Stimulated activated memory B cell treated with anti-CD40 and anti-IgM and Interleukin-4, amounts not matched to agents 10 μg/mL and 1 μg/mL and 100 μg/mL, for 72 hours (primary cell): ENCODE data around the gene KLF1.
A peak's percentile ranks its signal among the peaks of the same experiment; 100 is the strongest.
"Not testable (repeated sequence)": the region's sequence is repeated elsewhere in the genome, so short reads cannot be mapped to it uniquely, and the experiment has no call there.

Experiments
- ATAC-seq: fragments of 150-1000 bp; cut with Tn5 transposase; 2 replicates; pipeline ENCODE4 v1.10.0; 2021
- H3K27ac Mint-ChIP-seq: one replicate; pipeline ENCODE4 v1.8.0; 2022; ENCODE audit warnings: mild to moderate bottlenecking, mixed read lengths
- H3K27me3 Mint-ChIP-seq: one replicate; pipeline ENCODE4 v1.8.0; 2022; ENCODE audit warnings: mixed read lengths
- H3K36me3 Mint-ChIP-seq: one replicate; pipeline ENCODE4 v1.8.0; 2022; ENCODE audit warnings: mixed read lengths
- H3K4me1 Mint-ChIP-seq: one replicate; pipeline ENCODE4 v1.8.0; 2022; ENCODE audit warnings: mixed read lengths
- H3K4me3 Mint-ChIP-seq: one replicate; pipeline ENCODE4 v1.8.0; 2022; ENCODE audit warnings: mild to moderate bottlenecking, moderate library complexity, mixed read lengths
- H3K9me3 Mint-ChIP-seq: one replicate; pipeline ENCODE4 v1.8.0; 2022; ENCODE audit warnings: mixed read lengths

KLF1 gene

DNA sequence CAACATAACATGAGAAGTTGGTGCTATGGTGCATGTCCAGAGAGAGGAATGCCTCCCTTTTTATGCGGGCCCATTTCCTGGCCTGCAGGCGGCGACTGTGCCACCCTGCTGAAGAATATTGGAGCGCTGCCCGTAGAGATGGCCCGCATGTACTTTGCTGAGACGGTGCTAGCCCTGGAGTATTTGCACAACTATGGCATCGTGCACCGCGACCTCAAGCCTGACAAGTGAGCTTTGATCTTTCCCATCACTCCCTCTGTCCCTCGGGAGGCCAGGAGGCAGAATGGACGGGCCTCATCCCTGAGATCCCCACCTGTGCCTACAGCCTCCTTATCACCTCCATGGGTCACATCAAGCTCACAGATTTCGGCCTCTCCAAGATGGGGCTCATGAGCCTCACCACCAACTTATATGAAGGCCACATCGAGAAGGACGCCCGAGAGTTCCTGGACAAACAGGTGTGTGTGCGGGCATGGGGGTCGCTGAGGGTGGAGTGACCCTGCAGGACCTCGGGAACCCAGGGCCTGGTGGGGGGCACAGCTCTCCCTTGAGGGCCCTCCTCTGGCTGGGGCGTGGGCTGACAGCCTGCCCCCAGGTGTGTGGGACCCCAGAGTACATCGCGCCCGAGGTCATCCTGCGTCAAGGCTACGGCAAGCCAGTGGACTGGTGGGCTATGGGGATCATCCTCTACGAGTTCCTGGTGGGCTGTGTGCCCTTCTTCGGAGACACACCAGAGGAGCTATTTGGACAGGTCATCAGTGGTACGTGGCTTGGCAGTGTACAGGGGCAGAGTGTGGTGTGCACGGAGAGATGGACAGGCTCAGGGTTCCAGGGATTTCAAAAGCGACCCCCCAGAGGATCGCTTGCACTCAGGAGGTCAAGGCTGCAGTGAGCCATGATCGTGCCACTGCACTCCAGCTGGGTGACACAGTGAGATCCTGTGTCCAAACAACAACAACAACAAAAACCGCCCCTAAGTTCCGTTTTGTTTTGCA, 22.0 kb downstream of the KLF1 start:
- Mint-ChIP-seq H3K4me1 (peaks cover 12% of the 10 kb centered on the region), H3K36me3 (no peaks in the 10 kb centered on the region), H3K4me3 (no peak overlapping the region), H3K27me3 (peaks cover 33% of the 10 kb centered on the region), H3K27ac (no peak overlapping the region), H3K9me3 (no peaks in the 10 kb centered on the region)
- no peak for ATAC-seq

DNA sequence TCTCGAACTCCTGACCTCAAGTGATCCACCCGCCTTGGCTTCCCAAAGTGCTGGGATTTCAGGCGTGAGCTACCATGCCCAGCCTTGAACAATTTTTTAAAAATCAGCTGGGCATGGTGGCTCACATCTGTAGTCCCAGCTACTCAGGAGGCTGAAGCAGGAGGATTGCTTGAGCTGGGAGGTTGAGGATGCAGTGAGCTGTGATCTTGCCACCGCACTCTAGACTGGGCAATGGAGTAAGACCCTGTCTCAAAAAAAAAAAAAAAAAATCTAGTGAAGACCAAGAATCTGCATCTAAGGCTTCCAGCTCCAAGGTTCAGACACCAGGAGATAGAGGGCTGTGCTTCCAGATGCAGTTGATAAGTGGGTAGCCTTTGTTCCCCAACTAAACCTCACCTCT, 22.9 kb downstream of the KLF1 start:
- no peak overlapping the region for H3K27ac Mint-ChIP-seq
- no peak for ATAC-seq
- H3K9me3 Mint-ChIP-seq, result no peaks in the 10 kb centered on the region
- H3K4me1 Mint-ChIP-seq, result peaks cover 12% of the 10 kb centered on the region
- peaks cover 33% of the 10 kb centered on the region for H3K27me3 Mint-ChIP-seq
- no peaks in the 10 kb centered on the region for H3K36me3 Mint-ChIP-seq
- no peak overlapping the region for H3K4me3 Mint-ChIP-seq

DNA sequence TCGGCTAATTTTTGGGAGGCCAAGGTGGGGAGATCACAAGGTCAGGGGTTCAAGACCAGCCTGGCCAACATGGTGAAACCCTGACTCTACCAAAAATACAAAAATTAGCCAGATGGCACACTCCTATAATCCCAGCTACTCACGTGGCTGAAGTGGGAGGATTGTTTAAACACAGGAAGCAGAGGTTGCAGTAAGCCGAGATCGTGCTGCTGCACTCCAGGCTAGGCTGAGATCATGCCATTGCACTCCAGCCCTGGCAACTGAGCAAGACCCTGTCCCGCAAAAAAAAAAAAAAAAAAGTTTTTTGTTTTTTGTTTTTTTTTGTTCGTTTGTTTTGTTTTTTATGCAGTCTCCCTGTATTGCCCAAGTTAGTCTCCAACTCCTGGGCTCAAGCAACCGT, 27.5 kb downstream of the KLF1 start:
- Mint-ChIP-seq H3K4me3 (no peak overlapping the region), H3K9me3 (no peaks in the 10 kb centered on the region), H3K36me3 (no peaks in the 10 kb centered on the region), H3K4me1 (no peaks in the 10 kb centered on the region), H3K27ac (no peak overlapping the region), H3K27me3 (peaks cover 11% of the 10 kb centered on the region)
- ATAC-seq, result no peak

DNA sequence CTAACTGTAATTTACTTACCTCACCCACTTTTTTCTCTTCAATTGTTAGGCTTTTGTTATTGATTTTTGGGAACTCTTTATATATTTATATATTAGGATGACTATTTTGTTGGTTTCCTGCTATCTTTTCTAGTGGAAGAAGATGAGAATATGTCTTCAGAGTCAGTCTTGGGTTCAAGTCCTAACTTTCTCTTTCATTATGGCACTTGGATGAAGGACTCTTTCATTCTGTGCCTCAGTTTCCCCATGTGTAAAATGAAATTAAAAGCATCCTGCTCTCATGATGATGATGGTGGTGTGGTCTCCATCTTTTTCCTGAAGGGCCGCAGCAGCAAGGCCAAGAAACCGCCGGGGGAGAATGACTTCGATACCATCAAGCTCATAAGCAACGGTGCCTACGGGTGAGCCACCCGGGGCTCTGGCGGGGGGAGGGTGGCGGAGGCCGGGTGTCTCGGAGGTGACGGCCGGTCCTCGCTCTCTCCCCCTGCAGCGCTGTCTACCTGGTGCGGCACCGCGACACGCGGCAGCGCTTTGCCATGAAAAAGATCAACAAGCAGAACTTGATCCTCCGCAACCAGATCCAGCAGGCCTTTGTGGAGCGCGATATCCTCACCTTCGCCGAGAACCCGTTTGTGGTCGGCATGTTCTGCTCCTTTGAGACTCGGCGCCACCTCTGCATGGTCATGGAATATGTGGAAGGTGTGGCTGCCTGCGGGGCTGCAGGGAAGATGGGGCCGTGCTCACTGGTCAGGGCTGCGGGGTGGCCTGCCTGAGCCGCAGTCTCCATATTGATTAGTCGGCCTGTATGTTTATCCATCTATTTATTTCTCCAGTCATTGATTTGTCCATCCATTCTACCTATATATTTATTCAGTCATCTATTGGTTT, 28.7 kb downstream of the KLF1 start:
- no peak overlapping the region for H3K27ac Mint-ChIP-seq
- H3K36me3 Mint-ChIP-seq, result no peaks in the 10 kb centered on the region
- no peak overlapping the region for H3K4me3 Mint-ChIP-seq
- H3K27me3 Mint-ChIP-seq, result peaks cover 11% of the 10 kb centered on the region
- ATAC-seq, result no peak
- H3K4me1 Mint-ChIP-seq, result no peaks in the 10 kb centered on the region
- no peaks in the 10 kb centered on the region for H3K9me3 Mint-ChIP-seq

DNA sequence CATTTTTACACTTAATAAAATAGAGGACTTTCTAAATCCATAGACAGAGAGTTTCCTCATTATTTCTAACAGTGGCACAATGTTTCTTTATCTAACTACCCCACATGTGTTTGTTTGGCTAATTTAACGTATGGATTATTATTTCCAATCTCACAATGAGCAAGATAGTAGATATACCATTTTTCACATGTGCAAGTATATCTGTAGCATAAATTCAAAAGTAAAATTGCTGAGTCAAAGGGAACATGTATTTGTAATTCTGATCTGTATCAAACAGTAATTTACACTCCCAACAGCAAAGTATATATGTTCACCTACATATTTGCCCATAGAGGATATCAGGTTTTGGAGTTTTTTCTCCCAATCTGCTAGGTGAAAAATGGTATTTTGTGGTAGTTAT, 30.3 kb downstream of the KLF1 start:
- Mint-ChIP-seq H3K9me3 (no peaks in the 10 kb centered on the region), H3K27me3 (peaks cover 9% of the 10 kb centered on the region), H3K36me3 (no peaks in the 10 kb centered on the region), H3K27ac (no peak overlapping the region), H3K4me1 (no peaks in the 10 kb centered on the region), H3K4me3 (no peak overlapping the region)
- ATAC-seq, result no peak

DNA sequence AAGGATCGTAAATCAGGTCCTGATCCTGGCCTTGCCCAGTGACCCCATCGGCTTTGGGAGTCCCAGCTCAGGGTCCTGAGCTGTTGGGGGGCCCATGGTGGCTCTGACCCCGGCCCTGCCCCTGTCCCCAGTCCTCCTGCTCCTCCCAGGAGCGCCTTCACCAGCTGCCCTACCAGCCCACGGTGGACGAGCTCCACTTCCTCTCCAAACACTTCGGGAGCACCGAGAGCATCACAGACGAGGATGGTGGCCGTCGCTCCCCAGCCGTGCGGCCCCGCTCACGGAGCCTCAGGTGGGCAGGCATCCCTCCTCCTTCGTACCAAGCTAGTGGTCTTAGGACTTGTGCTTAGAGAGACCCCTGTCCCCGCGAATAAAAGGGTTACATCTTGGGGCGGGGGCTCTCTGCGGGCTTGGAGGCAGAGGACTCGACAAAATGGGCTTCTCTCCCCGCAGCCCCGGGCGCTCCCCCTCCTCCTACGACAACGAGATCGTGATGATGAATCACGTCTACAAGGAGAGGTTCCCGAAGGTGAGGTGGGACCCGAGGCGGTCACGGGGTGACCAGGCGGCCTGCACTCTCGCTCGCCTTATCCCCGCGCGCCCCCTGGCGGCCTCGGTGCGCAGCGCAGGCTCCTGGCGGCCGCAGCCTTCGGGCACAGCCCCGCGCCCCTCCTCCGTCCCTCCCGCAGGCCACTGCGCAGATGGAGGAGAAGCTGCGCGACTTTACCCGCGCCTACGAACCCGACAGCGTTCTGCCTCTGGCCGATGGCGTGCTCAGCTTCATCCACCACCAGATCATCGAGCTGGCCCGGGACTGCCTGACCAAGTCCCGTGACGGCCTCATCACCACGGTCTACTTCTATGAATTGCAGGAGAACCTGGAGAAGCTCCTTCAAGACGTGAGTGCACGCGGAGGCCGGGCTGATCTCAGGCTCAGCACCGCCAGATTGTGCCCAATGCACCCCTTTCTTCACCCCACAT, 39.6 kb downstream of the KLF1 start:
- Mint-ChIP-seq H3K27ac (no peak overlapping the region), H3K27me3 (peaks cover 45% of the 10 kb centered on the region), H3K36me3 (no peaks in the 10 kb centered on the region), H3K4me1 (peaks cover 9% of the 10 kb centered on the region), H3K4me3 (peak overlapping the region; percentile 60), H3K9me3 (no peaks in the 10 kb centered on the region)
- ATAC-seq, result peak; percentile 95

DNA sequence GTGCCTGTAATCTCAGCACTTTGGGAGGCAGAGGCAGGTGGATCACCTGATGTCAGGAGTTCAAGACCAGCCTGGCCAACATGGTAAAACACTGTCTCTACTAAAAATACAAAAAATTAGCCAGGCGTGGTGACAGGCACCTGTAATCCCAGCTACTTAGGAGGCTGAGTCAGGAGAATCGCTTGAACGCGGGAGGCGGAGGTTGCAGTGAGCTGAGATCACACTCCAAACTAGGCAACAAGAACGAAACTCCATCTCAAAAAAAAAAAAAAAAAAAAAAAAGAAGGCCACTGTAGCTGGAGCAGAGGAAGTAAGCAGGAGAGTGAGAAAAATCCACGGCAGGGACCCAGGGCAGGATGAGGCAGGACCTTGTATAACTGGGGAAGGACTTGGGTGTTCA, 40.4 kb downstream of the KLF1 start:
- not testable (repeated sequence) for H3K36me3 Mint-ChIP-seq, ATAC-seq, H3K9me3 Mint-ChIP-seq, H3K4me3 Mint-ChIP-seq, H3K27ac Mint-ChIP-seq
- peaks cover 12% of the 10 kb centered on the region for H3K4me1 Mint-ChIP-seq
- H3K27me3 Mint-ChIP-seq, result peaks cover 53% of the 10 kb centered on the region

DNA sequence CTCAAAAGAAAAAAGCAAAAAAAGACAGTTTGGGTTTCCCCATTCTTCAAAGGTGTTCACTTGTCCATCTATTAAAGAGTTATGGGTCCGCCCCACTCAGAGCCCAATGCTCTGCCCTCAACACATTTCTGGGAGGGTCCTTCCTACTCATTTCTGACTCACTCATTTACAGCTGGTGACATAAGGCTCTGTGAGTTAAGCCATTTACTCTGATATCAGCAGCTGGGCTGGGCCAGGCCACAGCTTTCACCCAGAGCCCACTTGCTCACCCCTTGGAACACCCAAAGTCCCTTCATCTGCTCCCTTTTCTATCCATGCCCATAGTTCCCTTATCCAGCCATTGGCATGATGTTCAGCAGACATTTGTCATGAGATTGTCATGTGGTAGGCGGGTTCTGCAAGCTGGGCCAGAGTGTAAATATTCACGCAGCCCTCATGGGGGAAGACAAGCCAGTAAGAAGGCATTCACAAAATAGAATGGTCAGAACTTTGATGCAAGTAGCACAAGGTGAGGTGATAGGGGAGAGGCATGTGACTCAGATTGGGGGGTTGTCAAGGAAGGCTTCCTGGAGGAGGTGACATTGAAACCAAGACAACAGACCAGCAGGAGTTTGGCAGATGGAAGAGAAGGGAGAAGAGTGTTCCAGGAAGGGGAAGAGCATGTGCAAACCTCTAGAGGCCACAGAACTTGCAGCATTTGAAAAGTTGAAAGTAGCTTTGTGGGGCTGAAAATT, 42.8 kb downstream of the KLF1 start:
- Mint-ChIP-seq H3K27me3 (peaks cover 78% of the 10 kb centered on the region), H3K4me1 (peaks cover 30% of the 10 kb centered on the region), H3K4me3 (no peak overlapping the region), H3K36me3 (no peaks in the 10 kb centered on the region), H3K27ac (no peak overlapping the region), H3K9me3 (peaks cover 3% of the 10 kb centered on the region)
- no peak for ATAC-seq

DNA sequence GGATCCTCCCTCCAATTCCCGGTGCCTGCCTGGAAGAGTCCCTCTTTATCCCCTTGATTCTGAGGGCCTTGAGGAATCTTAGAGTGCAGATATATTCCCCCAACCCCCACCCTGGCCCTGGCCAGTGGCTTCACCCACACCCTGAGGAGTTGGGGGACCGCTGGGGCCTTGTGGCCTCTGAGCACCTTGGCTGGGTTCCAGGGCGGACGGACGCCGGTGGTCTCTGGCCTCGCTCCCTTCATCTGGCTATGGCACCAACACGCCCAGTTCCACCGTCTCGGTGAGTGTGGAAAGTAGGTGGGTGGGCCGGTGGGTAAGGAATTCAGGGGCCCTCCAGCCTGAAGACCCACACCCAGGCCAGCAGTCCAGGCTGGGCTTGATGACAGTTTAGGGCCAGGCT, 43.7 kb downstream of the KLF1 start:
- Mint-ChIP-seq H3K4me3 (no peak overlapping the region), H3K9me3 (peaks cover 3% of the 10 kb centered on the region), H3K27me3 (peaks cover 86% of the 10 kb centered on the region), H3K36me3 (no peaks in the 10 kb centered on the region), H3K27ac (no peak overlapping the region), H3K4me1 (peaks cover 38% of the 10 kb centered on the region)
- ATAC-seq, result no peak

DNA sequence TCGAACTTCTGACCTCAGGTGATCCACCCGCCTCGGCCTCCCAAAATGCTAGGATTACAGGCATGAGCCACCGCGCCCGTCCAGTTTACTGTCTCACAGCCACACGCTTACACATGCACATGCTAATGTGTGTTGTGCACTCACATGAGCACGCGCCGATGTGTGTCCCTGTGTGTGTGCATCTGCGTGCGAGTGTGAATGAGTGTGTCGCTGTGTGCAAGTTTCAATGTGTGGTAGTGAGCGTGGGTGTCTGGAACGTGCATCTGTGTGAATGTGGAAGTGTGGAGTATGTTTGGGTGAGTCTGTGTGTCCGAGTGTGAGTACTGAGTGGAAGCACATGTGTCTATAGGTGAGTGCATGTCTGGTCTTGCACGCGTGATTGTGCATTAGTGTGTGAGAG, 44.5 kb downstream of the KLF1 start:
- H3K4me1 Mint-ChIP-seq, result peaks cover 34% of the 10 kb centered on the region
- ATAC-seq, result no peak
- no peak overlapping the region for H3K4me3 Mint-ChIP-seq
- peaks cover 92% of the 10 kb centered on the region for H3K27me3 Mint-ChIP-seq
- no peak overlapping the region for H3K27ac Mint-ChIP-seq
- H3K36me3 Mint-ChIP-seq, result no peaks in the 10 kb centered on the region
- peaks cover 3% of the 10 kb centered on the region for H3K9me3 Mint-ChIP-seq

DNA sequence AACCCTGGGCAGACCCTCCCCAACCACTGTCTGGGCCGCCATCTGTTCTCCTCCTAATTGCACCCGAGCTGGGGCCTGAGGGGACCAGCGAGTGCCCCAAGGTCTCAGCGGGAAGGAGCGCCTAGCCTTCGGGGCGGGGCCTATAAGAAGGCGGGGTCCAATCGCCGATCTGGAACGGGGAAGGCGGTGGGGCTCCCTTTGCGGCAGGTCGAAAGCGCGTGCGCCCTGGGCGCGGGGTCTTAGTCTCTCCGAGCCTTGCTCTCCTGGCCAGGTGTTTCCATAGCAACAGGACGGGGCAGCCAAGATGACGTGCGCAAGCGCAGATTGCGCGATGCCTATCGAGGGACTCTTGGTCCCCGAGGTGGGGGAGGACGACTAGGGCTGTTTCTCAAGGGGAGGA, 45.9 kb downstream of the KLF1 start:
- H3K9me3 Mint-ChIP-seq, result peaks cover 3% of the 10 kb centered on the region
- H3K27ac Mint-ChIP-seq, result no peak overlapping the region
- peaks cover 30% of the 10 kb centered on the region for H3K4me1 Mint-ChIP-seq
- H3K4me3 Mint-ChIP-seq, result peak overlapping the region; percentile 8
- H3K27me3 Mint-ChIP-seq, result peaks cover 92% of the 10 kb centered on the region
- no peak for ATAC-seq
- H3K36me3 Mint-ChIP-seq, result no peaks in the 10 kb centered on the region

DNA sequence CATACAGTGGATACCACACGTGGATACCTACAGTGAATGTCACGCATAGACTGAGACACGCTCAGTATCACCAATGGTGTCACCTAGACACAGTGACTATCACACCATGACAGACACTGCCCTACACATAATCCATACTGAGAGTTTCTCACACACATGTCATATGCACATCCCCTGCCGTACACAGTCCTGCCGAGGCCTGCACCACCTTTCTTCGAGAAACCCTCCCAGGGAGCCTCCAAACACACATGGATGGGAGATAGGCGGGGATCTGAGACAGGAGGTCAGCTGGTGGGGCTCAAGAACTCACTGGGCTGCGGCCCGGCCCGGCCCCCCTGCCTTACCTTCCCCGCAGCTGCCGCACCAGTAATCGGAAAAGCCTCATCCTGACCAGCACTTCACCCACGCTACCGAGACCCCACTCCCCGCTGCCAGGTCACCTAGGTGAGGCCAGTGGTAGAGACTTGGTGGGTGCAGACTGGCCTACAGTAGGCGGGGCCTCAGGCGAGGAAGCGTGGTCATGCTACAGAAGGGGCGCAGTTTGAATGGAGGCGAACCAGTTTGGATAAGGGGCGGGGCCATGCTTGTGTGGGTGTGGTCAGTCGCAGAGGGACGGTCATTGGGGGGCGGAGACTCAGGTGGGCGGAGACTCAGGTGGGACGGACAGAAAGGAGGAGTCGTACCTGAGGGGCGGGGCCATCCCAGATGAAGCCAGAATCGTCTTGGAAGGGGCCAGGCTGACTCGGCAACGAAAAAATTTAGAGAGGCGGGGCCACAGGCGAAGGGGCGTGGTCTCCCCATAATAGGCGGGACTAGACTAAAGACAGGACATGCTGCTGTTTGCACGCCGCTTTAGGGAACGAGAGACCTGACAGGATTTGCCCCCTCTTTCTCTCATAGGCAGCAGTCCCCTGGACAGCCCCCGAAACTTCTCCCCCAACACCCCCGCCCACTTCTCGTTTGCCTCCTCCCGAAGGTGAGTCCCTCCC, 46.6 kb downstream of the KLF1 start:
- peak; percentile 42 for ATAC-seq
- Mint-ChIP-seq H3K4me1 (peaks cover 30% of the 10 kb centered on the region), H3K4me3 (no peak overlapping the region), H3K36me3 (no peaks in the 10 kb centered on the region), H3K27ac (no peak overlapping the region), H3K27me3 (peaks cover 95% of the 10 kb centered on the region), H3K9me3 (peaks cover 3% of the 10 kb centered on the region)
